GM19463 (cell line): ENCODE results near the gene FOXJ2.
"Not testable (repeated sequence)": the region's sequence is repeated elsewhere in the genome, so short reads cannot be mapped to it uniquely, and the experiment has no call there.

ENCODE experiments used
- ATAC-seq: cut with Tn5 transposase; IDR thresholded peaks from one replicate; pipeline ENCODE4 v1.9.1; 2021; ENCODE audit warnings: mild to moderate bottlenecking, moderate library complexity; ENCODE audit not compliant: unreplicated experiment

The FOXJ2 gene

GRCh38 chr12:8058506-8058905 is 26.0 kb downstream of the FOXJ2 start:
- no peak for ATAC-seq

- ATAC-seq: no peak
Observed at GRCh38 chr12:8064131-8064530, 31.6 kb downstream of the FOXJ2 start.

GRCh38 chr12:8065991-8066594 is 33.6 kb downstream of the FOXJ2 start, which contains the start of gene C3AR1:
TSS of gene C3AR1 (minus strand) at chr12:8066359. CDS start at chr12:8060185, 6,174 bp downstream.
- peak; percentile 76 for ATAC-seq

- ATAC-seq: no peak
Observed at GRCh38 chr12:8069582-8069981, 37.1 kb downstream of the FOXJ2 start.

GRCh38 chr12:8071820-8072219 is 39.3 kb downstream of the FOXJ2 start:
- ATAC-seq: not testable (repeated sequence)

GRCh38 chr12:8075935-8076334 is 43.4 kb downstream of the FOXJ2 start:
- ATAC-seq: no peak

- no peak for ATAC-seq
Observed at GRCh38 chr12:8076366-8076765, 43.9 kb downstream of the FOXJ2 start.

GRCh38 chr12:8077207-8077606 is 44.7 kb downstream of the FOXJ2 start:
- no peak for ATAC-seq

GRCh38 chr12:8078398-8078797 is 45.9 kb downstream of the FOXJ2 start:
- ATAC-seq: no peak

GRCh38 chr12:8078916-8079315 is 46.4 kb downstream of the FOXJ2 start:
- ATAC-seq: no peak

- ATAC-seq: no peak
Observed at GRCh38 chr12:8080120-8080519, 47.6 kb downstream of the FOXJ2 start.

GRCh38 chr12:8081251-8081920 is 48.9 kb downstream of the FOXJ2 start:
- ATAC-seq: no peak

- no peak for ATAC-seq
Observed at GRCh38 chr12:8082808-8083100, 50.2 kb downstream of the FOXJ2 start.

- not testable (repeated sequence) for ATAC-seq
Observed at GRCh38 chr12:8084351-8084750, 51.8 kb downstream of the FOXJ2 start.

GRCh38 chr12:8087666-8088065 is 55.1 kb downstream of the FOXJ2 start:
- ATAC-seq: no peak

- ATAC-seq: peak; percentile 66
Observed at GRCh38 chr12:8088574-8088973, 56.1 kb downstream of the FOXJ2 start.

GRCh38 chr12:8089277-8089676 is 56.8 kb downstream of the FOXJ2 start:
- not testable (repeated sequence) for ATAC-seq

GRCh38 chr12:8089716-8090115 is 57.2 kb downstream of the FOXJ2 start:
- ATAC-seq: no peak

- ATAC-seq: no peak
Observed at GRCh38 chr12:8093291-8093690, 60.8 kb downstream of the FOXJ2 start.

GRCh38 chr12:8096281-8096915 is 63.9 kb downstream of the FOXJ2 start:
- ATAC-seq: no peak

- no peak for ATAC-seq
Observed at GRCh38 chr12:8099235-8099634, 66.7 kb downstream of the FOXJ2 start.
